ENCODE data around the gene PIEZO1. TPM values are rescaled to one million over a fixed set of nuclear protein-coding genes. Genes with fewer than 3 reads are reported as not detected.

The PIEZO1 gene
- total and polyA plus RNA-seq, 7 donors = 18.0 to 242 (median 126) TPM

DNA sequence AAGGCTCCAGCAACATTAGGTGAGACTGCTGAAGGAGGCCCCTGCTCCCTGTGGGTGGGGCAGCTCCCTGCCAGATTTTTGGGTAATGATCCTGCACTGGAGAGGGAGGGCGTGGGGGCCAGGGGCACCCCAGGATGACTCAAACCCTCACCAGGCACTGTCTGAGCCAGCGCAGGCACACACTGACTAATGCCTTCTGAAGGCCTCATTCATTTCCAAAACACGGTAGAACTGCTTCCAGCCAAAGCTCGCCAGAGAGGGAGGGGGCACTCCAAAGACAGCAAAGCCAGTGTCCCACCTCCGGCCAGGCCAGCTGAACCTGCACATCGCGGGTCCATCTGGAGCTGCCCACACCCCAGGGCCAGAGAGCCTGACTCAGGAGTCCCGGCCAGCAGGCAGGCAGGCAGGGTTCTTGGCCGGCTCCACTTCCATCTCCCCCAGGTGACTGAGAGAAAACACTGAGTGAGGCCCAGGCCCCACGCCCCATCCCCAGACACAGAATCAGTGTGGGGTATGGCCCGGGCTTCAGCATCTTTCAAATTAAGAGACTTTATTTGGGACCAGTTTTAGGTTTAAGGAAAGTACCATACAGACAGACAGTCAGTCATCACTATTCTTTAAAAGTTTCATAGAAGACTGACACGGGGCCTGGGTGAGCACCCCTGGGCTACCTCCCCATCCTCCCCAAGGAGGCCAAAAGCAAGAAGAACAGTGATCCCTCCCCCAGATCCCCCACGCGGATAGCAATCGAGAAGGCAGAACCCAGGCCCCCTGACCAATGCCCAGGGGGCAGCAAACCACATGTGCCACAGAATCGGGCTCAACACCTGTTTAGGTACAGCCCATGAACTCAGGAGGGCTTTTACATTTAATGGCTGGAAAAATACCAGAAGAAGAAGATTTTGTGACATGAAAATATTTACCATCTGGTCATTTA lies 2.3 kb downstream of the PIEZO1 start:
- TF ChIP-seq POLR2A (IDR thresholded peaks at IDR 0.05) = no peak
- peak in 3 of 4 donors; percentile 18 to 63 (median 41) for TF ChIP-seq POLR2AphosphoS5 (IDR thresholded peaks at IDR 0.05)
- Histone ChIP-seq H3K27me3 (no peaks in the 10 kb centered on the region), H3K36me3 (no peaks in the 10 kb centered on the region), H3K9me3 (no peaks in the 10 kb centered on the region), H3K4me3 (peak overlapping the region; percentile 51 to 87 (median 72)), H3K27ac (peak overlapping the region; percentile 89 to 100 (median 96)), H3K4me1 (peaks cover 0 to 70% (median 65%) of the 10 kb centered on the region in 4 donors)
- WGBS, 2 donors = 57 to 71% methylated on average over 16 of the region's 16 CpGs
- intact Hi-C loops (cut with DNase I) = no loop called here
- DNase-seq = peak; percentile 80

DNA sequence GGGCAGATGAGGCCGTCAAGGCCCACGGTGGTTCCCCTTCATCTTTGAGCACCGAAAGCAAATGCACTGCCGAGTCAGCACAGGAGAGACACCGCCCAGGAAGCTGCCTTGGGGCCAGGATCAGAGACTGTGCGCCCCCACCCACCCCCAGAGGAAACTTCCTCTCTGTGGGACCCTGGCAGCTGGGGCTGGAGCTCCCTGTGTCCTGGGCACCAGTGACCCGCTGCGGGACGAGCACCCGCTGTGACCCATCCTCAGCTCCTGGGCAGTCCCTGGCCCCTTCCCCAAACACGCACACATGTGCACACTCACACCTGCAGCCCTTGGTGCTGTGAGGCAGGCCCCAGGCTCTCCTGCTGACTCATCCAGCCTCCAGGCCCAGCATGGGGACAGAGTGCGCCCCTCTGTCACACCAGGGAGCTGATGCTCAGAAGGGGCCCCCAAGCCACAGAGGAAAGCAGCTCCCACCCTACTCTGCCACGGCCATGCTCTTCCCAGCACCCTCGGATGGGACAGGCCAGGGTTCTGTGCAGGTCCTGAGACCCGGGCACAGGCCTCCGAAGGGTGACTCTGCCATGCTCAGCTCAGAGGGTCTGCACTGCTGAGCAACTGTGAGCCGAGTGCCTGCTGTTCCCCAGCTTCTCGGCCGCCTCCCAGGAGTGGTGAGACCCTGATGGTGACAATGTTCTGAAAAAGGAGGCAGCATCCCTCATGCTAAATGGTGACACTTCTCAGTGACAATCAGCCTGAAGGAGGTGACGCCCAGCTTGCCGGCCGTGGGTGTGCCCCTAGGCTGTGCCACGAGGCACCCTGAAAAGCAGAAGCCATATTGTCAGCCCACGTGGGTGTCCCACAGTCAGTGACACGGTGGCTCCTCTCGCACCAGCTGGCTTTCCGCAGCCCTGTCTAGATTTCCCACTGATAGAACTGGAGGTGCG lies 3.6 kb downstream of the PIEZO1 start:
- Histone ChIP-seq H3K27me3 (no peaks in the 10 kb centered on the region), H3K36me3 (no peaks in the 10 kb centered on the region), H3K4me1 (peaks cover 0 to 83% (median 78%) of the 10 kb centered on the region in 4 donors), H3K9me3 (no peaks in the 10 kb centered on the region), H3K27ac (peak overlapping the region; percentile 89 to 100 (median 96)), H3K4me3 (peak overlapping the region in 1 of 4 donors; percentile 78)
- intact Hi-C loops (cut with DNase I) = no loop called here
- no peak for DNase-seq
- TF ChIP-seq CTCF (IDR thresholded peaks at IDR 0.05) (no peak), EP300 (IDR thresholded peaks at IDR 0.05) (no peak), POLR2AphosphoS5 (IDR thresholded peaks at IDR 0.05) (no peak), POLR2A (IDR thresholded peaks at IDR 0.05) (no peak)
- 49 to 76% methylated on average over 28 of the region's 28 CpGs for WGBS, 2 donors

GRCh38 chr16:88780142-88781062 lies 4.6 kb downstream of the PIEZO1 start:
- no peak for DNase-seq
- no peaks in the 10 kb centered on the region for H3K27me3 ChIP-seq
- peak overlapping the region; percentile 89 to 100 (median 96) for H3K27ac ChIP-seq
- H3K4me3 ChIP-seq = peak overlapping the region in 2 of 4 donors; percentile 21 to 28
- H3K36me3 ChIP-seq = no peaks in the 10 kb centered on the region
- no peaks in the 10 kb centered on the region for H3K9me3 ChIP-seq
- intact Hi-C loops (cut with DNase I) = no loop called here
- TF ChIP-seq CTCF (IDR thresholded peaks at IDR 0.05) (no peak), POLR2A (IDR thresholded peaks at IDR 0.05) (no peak), EP300 (IDR thresholded peaks at IDR 0.05) (no peak), POLR2AphosphoS5 (IDR thresholded peaks at IDR 0.05) (no peak)
- 48 to 51% methylated on average over 13 of the region's 13 CpGs for WGBS, 2 donors
- peaks cover 0 to 90% (median 86%) of the 10 kb centered on the region in 4 donors for H3K4me1 ChIP-seq

- intact Hi-C loops (cut with DNase I) = loop anchor here (10.0 kb wide), 1 partner anchor 925 kb away; no protein-coding TSS in a partner anchor
- WGBS, 2 donors = 65 to 80% methylated on average over 34 of the region's 34 CpGs
These were observed 5.4 kb downstream of the PIEZO1 start for GRCh38 chr16:88779406-88780141.

More at GRCh38 chr16:88779406-88780141, 5.4 kb downstream of the PIEZO1 start:
- H3K4me3 ChIP-seq = peak overlapping the region in 3 of 4 donors; percentile 4 to 28 (median 21)
- TF ChIP-seq CTCF (IDR thresholded peaks at IDR 0.05) = no peak
- no peak for TF ChIP-seq POLR2A (IDR thresholded peaks at IDR 0.05)
- TF ChIP-seq POLR2AphosphoS5 (IDR thresholded peaks at IDR 0.05) = peak in 2 of 4 donors; percentile 14 to 19
- TF ChIP-seq EP300 (IDR thresholded peaks at IDR 0.05) = no peak
- H3K27me3 ChIP-seq = no peaks in the 10 kb centered on the region
- no peaks in the 10 kb centered on the region for H3K9me3 ChIP-seq
- peak overlapping the region; percentile 89 to 100 (median 96) for H3K27ac ChIP-seq
- peak; percentile 86 for DNase-seq
- H3K36me3 ChIP-seq = no peaks in the 10 kb centered on the region
- H3K4me1 ChIP-seq = peaks cover 0 to 96% (median 93%) of the 10 kb centered on the region in 4 donors
